DND-41 (cell line): ENCODE data around the gene CD74.

Experiments used
- EZH2 ChIP-seq: IDR thresholded peaks from 3 replicates; pipeline ENCODE4 v1.6.1; 2012; ENCODE audit warnings: borderline replicate concordance, low read depth, mild to moderate bottlenecking, moderate library complexity, low read length, inconsistent platforms; ENCODE audit not compliant: severe bottlenecking
- TF ChIP-seq, protein P1 (sequence below): IDR thresholded peaks from 2 replicates; pipeline ENCODE4 v1.5.1; 2012; ENCODE audit warnings: borderline replicate concordance, low read length, moderate library complexity, mild to moderate bottlenecking; ENCODE audit not compliant: poor library complexity, severe bottlenecking; ENCODE audit errors: extremely low read depth

DNA sequence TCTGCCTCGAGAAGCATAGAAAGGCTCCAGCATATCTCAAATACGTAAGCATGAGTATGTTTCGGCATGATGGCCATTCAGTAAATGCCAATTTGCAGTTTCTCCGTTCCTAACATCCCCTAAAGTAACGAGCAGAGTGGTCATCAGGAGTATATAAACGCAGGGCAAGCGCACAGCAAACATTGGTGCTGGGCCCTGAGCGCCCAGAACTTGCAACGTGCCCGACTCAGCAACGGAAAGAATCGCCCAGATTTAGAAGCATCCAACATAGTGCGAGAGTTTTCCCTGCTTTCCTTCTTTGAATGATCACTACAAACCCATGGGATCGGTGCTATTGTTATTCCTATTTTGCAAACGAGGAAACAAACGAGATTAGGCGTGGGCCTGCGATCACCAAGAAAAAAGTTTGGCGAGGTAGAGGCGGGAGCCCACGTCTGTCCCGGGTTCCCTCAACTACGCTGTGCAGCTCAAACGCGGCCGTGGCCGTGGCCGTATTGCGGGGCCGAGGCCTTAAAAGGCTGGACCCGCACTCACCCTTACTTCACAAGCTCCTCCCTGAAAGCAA is 36.3 kb upstream of the CD74 start:
- TF ChIP-seq, protein P1, sequence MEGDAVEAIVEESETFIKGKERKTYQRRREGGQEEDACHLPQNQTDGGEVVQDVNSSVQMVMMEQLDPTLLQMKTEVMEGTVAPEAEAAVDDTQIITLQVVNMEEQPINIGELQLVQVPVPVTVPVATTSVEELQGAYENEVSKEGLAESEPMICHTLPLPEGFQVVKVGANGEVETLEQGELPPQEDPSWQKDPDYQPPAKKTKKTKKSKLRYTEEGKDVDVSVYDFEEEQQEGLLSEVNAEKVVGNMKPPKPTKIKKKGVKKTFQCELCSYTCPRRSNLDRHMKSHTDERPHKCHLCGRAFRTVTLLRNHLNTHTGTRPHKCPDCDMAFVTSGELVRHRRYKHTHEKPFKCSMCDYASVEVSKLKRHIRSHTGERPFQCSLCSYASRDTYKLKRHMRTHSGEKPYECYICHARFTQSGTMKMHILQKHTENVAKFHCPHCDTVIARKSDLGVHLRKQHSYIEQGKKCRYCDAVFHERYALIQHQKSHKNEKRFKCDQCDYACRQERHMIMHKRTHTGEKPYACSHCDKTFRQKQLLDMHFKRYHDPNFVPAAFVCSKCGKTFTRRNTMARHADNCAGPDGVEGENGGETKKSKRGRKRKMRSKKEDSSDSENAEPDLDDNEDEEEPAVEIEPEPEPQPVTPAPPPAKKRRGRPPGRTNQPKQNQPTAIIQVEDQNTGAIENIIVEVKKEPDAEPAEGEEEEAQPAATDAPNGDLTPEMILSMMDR: no peak
- no peak for TF ChIP-seq EZH2
